ENCODE results near the gene SGK1.

Gene SGK1

GRCh38 chr6:134119486-134119885 lies 198.4 kb downstream of the SGK1 start:
- DNase-seq (ENCODE audit: low spot score): no peak

All from COLO829 (cell line).